Smooth muscle cell (in vitro differentiated cells): Measurements from ENCODE around the gene RSBN1. TPM values are rescaled to one million over a fixed set of nuclear protein-coding genes. Genes with fewer than 3 reads are reported as not detected.
"Not testable (repeated sequence)": the region's sequence is repeated elsewhere in the genome, so short reads cannot be mapped to it uniquely, and the experiment has no call there.

ENCODE experiments used
- DNase-seq: peaks from one replicate; lab custom pipeline; 2025; ENCODE audit not compliant: unreplicated experiment; lab: John Stamatoyannopoulos, UW
- H2AFZ ChIP-seq: fragments of 200-600 bp; sonication (generic); 2 replicates; pipeline ENCODE4 v1.6.0; 2016; ENCODE audit warnings: antibody characterized with exemption, low read depth, mild to moderate bottlenecking
- H3F3A ChIP-seq: fragments of 200-600 bp; sonication (generic); 2 replicates; pipeline ENCODE4 v1.6.0; 2017; ENCODE audit warnings: antibody characterized with exemption, low read depth
- H3K27ac ChIP-seq: fragments of 200-600 bp; sonication (generic); 2 replicates; pipeline ENCODE4 v1.5.1; 2016; ENCODE audit warnings: low read depth, mild to moderate bottlenecking
- H3K27me3 ChIP-seq: fragments of 200-600 bp; sonication (generic); 2 replicates; pipeline ENCODE4 v1.6.1; 2016; ENCODE audit warnings: low read depth, mild to moderate bottlenecking
- H3K36me3 ChIP-seq: fragments of 200-600 bp; sonication (generic); 2 replicates; pipeline ENCODE4 v1.5.1; 2016; ENCODE audit warnings: low read depth
- H3K4me1 ChIP-seq: fragments of 200-600 bp; sonication (generic); 2 replicates; pipeline ENCODE4 v1.5.1; 2016; ENCODE audit warnings: low read depth
- H3K4me2 ChIP-seq: fragments of 200-600 bp; sonication (generic); 2 replicates; pipeline ENCODE4 v1.6.0; 2016; ENCODE audit warnings: mild to moderate bottlenecking
- H3K4me3 ChIP-seq: fragments of 200-600 bp; sonication (generic); 2 replicates; pipeline ENCODE4 v1.5.1; 2016; ENCODE audit warnings: mild to moderate bottlenecking
- H3K79me2 ChIP-seq: fragments of 200-600 bp; sonication (generic); 2 replicates; pipeline ENCODE4 v1.6.0; 2016; ENCODE audit warnings: low read depth, mild to moderate bottlenecking
- H3K9ac ChIP-seq: fragments of 200-600 bp; sonication (generic); 2 replicates; pipeline ENCODE4 v1.6.0; 2016; ENCODE audit warnings: low read depth
- H3K9me3 ChIP-seq: fragments of 200-600 bp; sonication (generic); replicated peaks from 2 replicates; pipeline ENCODE4 v1.5.1; 2016; ENCODE audit warnings: low read depth
- H4K20me1 ChIP-seq: fragments of 200-600 bp; sonication (generic); 2 replicates; pipeline ENCODE4 v1.6.0; 2016; ENCODE audit warnings: low read depth
- CTCF ChIP-seq: fragments of 200-600 bp; sonication (generic); IDR thresholded peaks from 2 replicates; pipeline ENCODE4 v1.5.1; 2017; ENCODE audit warnings: borderline replicate concordance, mild to moderate bottlenecking, antibody characterized with exemption; ENCODE audit not compliant: insufficient read depth, poor library complexity, severe bottlenecking
- WGBS: methylation state at CpG from one replicate; pipeline ENCODE4 v1.1.7; 2016; ENCODE audit warnings: low lambda C conversion rate; 5-methylcytosine and 5-hydroxymethylcytosine counted together
- polyA plus RNA-seq: library from polyadenylated mRNA; unstranded; fragments of >200 nt; fragmentation: Nextera tagmentation; extraction: Ambion mirVana; gene quantifications from 2 replicates; pipeline ENCODE4 v1.2.1, GENCODE V29; 2016
- total RNA-seq: library from RNA; depleted of rRNA; stranded (reverse); fragments of >200 nt; gene quantifications from 2 replicates; pipeline ENCODE4 v1.2.3, GENCODE V29; 2014

RSBN1 gene
- total and polyA plus RNA-seq, 2 experiments from 2014 or later: 9.0 to 18.3 TPM

DNA sequence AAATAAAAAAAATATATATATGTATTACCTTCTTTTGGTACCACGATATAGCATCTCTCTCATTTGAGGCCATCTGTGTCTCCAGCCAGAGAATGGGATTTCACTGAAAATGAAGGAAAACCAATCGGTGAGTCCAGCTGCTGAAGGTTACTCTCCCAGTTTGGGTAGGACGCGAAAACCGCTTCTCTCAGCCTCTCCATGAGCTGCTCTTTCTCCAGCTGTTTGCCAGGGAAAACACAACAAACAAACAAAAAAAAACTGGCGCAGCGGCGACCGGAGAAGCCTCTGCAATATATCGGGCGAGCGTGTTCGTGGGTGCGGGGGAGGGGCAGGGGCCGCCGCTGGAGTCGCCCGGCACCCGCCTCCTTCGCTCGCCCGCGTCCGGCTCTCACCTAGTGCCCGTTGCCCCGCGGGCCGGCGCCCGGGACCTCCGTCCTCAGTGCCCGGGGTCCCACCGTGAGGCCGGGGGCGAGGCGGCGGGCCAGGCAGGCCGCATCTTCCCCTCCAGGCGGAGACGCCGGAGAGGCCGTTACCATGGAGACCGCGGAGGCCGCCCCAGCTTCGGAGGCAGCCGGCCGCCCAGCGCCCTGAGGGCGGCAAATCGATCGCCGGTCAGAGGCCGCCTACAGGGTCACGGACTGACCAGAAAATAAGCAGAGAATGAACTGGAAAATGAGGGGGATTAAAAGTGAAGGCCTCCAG lies 53.5 kb downstream of the RSBN1 start:
- peak overlapping the region; percentile 85 for H2AFZ ChIP-seq
- H3K36me3 ChIP-seq: no peaks in the 10 kb centered on the region
- H4K20me1 ChIP-seq: no peaks in the 10 kb centered on the region
- H3K9me3 ChIP-seq: no peaks in the 10 kb centered on the region
- no peak for TF ChIP-seq CTCF
- H3F3A ChIP-seq: peaks cover 3% of the 10 kb centered on the region
- WGBS: under 1% methylated on average over 55 of the region's 55 CpGs
- H3K4me2 ChIP-seq: peak overlapping the region; percentile 87
- H3K4me3 ChIP-seq: peak overlapping the region; percentile 98
- H3K9ac ChIP-seq: peak overlapping the region; percentile 93
- peaks cover 41% of the 10 kb centered on the region for H3K79me2 ChIP-seq
- peaks cover 15% of the 10 kb centered on the region for H3K4me1 ChIP-seq
- no peaks in the 10 kb centered on the region for H3K27me3 ChIP-seq
- peak; percentile 72 for DNase-seq
- H3K27ac ChIP-seq: peak overlapping the region; percentile 94

GRCh38 chr1:113756461-113756860 lies 55.8 kb downstream of the RSBN1 start:
- DNase-seq: no peak
- peaks cover 15% of the 10 kb centered on the region for H3K4me1 ChIP-seq
- peak overlapping the region; percentile 87 for H3K4me2 ChIP-seq
- 100% methylated on average over 1 of the region's 1 CpG for WGBS
- H3K27me3 ChIP-seq: no peaks in the 10 kb centered on the region
- no peak overlapping the region for H3K27ac ChIP-seq
- H3K79me2 ChIP-seq: peaks cover 56% of the 10 kb centered on the region
- no peaks in the 10 kb centered on the region for H3K36me3 ChIP-seq
- no peak overlapping the region for H3K9ac ChIP-seq
- no peaks in the 10 kb centered on the region for H4K20me1 ChIP-seq
- H2AFZ ChIP-seq: no peak overlapping the region
- peaks cover 3% of the 10 kb centered on the region for H3F3A ChIP-seq
- no peaks in the 10 kb centered on the region for H3K9me3 ChIP-seq
- H3K4me3 ChIP-seq: no peak overlapping the region
- no peak for TF ChIP-seq CTCF

DNA sequence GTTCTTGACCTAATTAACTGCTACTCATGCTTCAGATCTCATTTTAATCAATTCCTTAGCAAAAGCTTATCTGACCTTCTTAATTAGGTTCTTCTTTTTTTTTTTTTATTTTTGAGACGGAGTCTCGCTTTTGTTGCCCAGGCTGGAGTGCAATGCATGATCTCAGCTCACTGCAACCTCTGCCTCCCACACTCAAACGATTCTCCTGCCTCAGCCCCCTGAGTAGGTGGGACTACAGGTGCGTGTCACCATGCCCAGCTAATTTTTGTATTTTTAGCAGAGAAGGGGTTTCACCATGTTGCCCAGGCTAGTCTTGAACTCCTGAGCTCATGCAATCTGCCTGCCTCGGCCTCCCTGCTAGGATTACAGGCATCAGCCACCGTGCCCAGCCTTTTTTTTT lies 58.9 kb downstream of the RSBN1 start:
- not testable (repeated sequence) for DNase-seq, H3K9ac ChIP-seq, H4K20me1 ChIP-seq, H3K4me2 ChIP-seq, H3F3A ChIP-seq, H3K4me3 ChIP-seq, H3K27me3 ChIP-seq, H3K36me3 ChIP-seq, H3K27ac ChIP-seq, H2AFZ ChIP-seq, H3K9me3 ChIP-seq
- Histone ChIP-seq H3K4me1 (peaks cover 15% of the 10 kb centered on the region), H3K79me2 (peaks cover 62% of the 10 kb centered on the region)
- whole genome bisulfite sequencing: 94% methylated on average over 6 of the region's 6 CpGs

- Histone ChIP-seq H3K27ac (no peak overlapping the region), H4K20me1 (no peaks in the 10 kb centered on the region), H3K36me3 (no peaks in the 10 kb centered on the region), H3K9me3 (no peaks in the 10 kb centered on the region), H3K79me2 (peaks cover 48% of the 10 kb centered on the region), H3F3A (peaks cover 5% of the 10 kb centered on the region), H2AFZ (no peak overlapping the region), H3K27me3 (no peaks in the 10 kb centered on the region), H3K4me1 (peaks cover 14% of the 10 kb centered on the region), H3K4me2 (no peak overlapping the region), H3K4me3 (no peak overlapping the region), H3K9ac (no peak overlapping the region)
- 95% methylated on average over 1 of the region's 1 CpG for WGBS
- DNase-seq: no peak
- TF ChIP-seq CTCF: no peak
These were observed 60.8 kb downstream of the RSBN1 start for GRCh38 chr1:113751516-113751915.
